Heart right ventricle (tissue), 16 donors: ENCODE results near the gene ATP13A1. TPM values are rescaled to one million over a fixed set of nuclear protein-coding genes. Genes with fewer than 3 reads are reported as not detected.
"Not testable (repeated sequence)": the region's sequence is repeated elsewhere in the genome, so short reads cannot be mapped to it uniquely, and the experiment has no call there.

ENCODE experiments used
- ATAC-seq, 8 donors: fragments of 200-7000 bp; cut with Tn5 transposase; one replicate each; pipeline ENCODE4 v1.9.1; 2020; ENCODE audit warnings: mild to moderate bottlenecking in 8 of 8, moderate library complexity in 8 of 8, moderate number of reproducible peaks in 1 of 8
- DNase-seq, 2 donors: peaks; one replicate each; pipeline ENCODE4 v3.0.0-alpha.2; 2020
- H3K27ac ChIP-seq, 10 donors: fragments of 200-600 bp; sonication (generic) in 2 of 10; one replicate each; pipeline versions ENCODE4 v1.5.0 to v1.8.0; 2020 to 2022; ENCODE audit warnings: mild to moderate bottlenecking in 3 of 10
- H3K27me3 ChIP-seq, 7 donors: fragments of 200-600 bp; one replicate each; pipeline ENCODE4 v1.8.0; 2021 to 2022; ENCODE audit warnings: mild to moderate bottlenecking in 2 of 7
- H3K36me3 ChIP-seq, 9 donors: fragments of 200-600 bp; sonication (generic) in 1 of 9; one replicate each; pipeline versions ENCODE4 v1.5.0 to v1.8.0; 2020 to 2022; ENCODE audit warnings: mild to moderate bottlenecking in 2 of 9
- H3K4me1 ChIP-seq, 9 donors: fragments of 200-600 bp; sonication (generic) in 1 of 9; one replicate each; pipeline versions ENCODE4 v1.5.0 to v1.8.0; 2020 to 2022; ENCODE audit warnings: mild to moderate bottlenecking in 4 of 9
- H3K4me3 ChIP-seq, 10 donors: fragments of 200-600 bp; sonication (generic) in 2 of 10; one replicate each; pipeline versions ENCODE4 v1.5.0 to v1.8.0; 2020 to 2022; ENCODE audit warnings: mild to moderate bottlenecking in 7 of 10, moderate library complexity in 2 of 10
- H3K9me3 ChIP-seq, 11 donors: fragments of 200-600 bp in 10 of 11; sonication (generic) in 2 of 11; one replicate each; pipeline versions ENCODE4 v1.5.0 to v1.8.0; 2013 to 2022; ENCODE audit warnings: mild to moderate bottlenecking in 2 of 11, control low read depth in 1 of 11, moderate library complexity in 1 of 11
- CTCF ChIP-seq, 9 donors: fragments of 200-600 bp; sonication (generic) in 2 of 9; IDR thresholded peaks; one replicate each; pipeline versions ENCODE4 v1.5.0 to v1.8.0; 2021 to 2022; ENCODE audit warnings: antibody characterized with exemption in 9 of 9, mild to moderate bottlenecking in 5 of 9, moderate library complexity in 1 of 9
- WGBS, 2 donors: extraction: QIAGEN DNeasy Blood & Tissue Kit; methylation state at CpG; one replicate each; pipeline ENCODE4 v1.1.7; 2013; ENCODE audit warnings: inconsistent platforms in 1 of 2; 5-methylcytosine and 5-hydroxymethylcytosine counted together
- intact Hi-C, 10 donors: fragments of 100-400 bp; cut with DNase I; formaldehyde crosslinking; loops; one replicate each; pipeline versions ENCODE4 v1.11.1 to v1.14.2; 2022
- polyA plus RNA-seq, 2 donors: library from polyadenylated mRNA; stranded (reverse); fragments of 200-250 nt; gene quantifications; one replicate each; pipeline ENCODE4 v1.2.3, GENCODE V29; 2013
- total RNA-seq, 10 donors: library from RNA; stranded (reverse); fragmentation: NEBNext Ultra II Directional in 3 of 10; extraction: Animal tissue kit (Norgen Biotek cat#: 25700) in 3 of 10; gene quantifications; one replicate each; pipeline versions ENCODE4 v1.2.1 to v1.2.4, GENCODE V29; 2021 to 2023
- donor health status: Arrhythmogenic right ventricular cardiomyopathy.
- donor health status: ischemic (EF 13 %, LVEDD 7.1; RV severe dilation, severe dysfunction).
- donor health status: healthy with polysubstance abuse.
- donor health status: DM: no; HTN: yes; CAD: no.
- donor health status: DM: no; HTN: no; CAD: no.
- donor health status: ischemic (EF 25% LVEDD 6.9; RV normal size, moderate dysfunction).
- donor health status: ischemic (EF 25% LVEDD 5.7; RV mildly dilated, moderate dysfunction).
- donor health status: healthy.
- donor health status: DM: yes; HTN: yes; CAD: no.
- donor health status: Ischemic cardiomyopathy.
- donor health status: ischemic (EF 35%, LVEDD 5.7; RV mildly dilated, moderate dysfunction).
- donor health status: nonischemic (EF 11% LVEDD 7.7; RV severe dilation, severe dysfunction).
- donor health status: DM: yes; HTN: yes; CAD: no.
- donor health status: PGD.
- donor health status: ischemic (EF 29% LVEDD 5.4; RV normal size, mild dysfunction).
- donor health status: nonischemic (EF 23%, LVEDD 6.1; RV moderate dilation, normal function).

The ATP13A1 gene
- total and polyA plus RNA-seq, 12 donors: 12.3 to 34.5 (median 18.8) TPM

GRCh38 chr19:19710506-19710905 lies 47.0 kb upstream of the ATP13A1 start:
- Histone ChIP-seq H3K4me3 (no peak overlapping the region), H3K4me1 (no peaks in the 10 kb centered on the region), H3K36me3 (peaks cover 11 to 78% (median 64%) of the 10 kb centered on the region in 9 donors), H3K27me3 (no peaks in the 10 kb centered on the region), H3K9me3 (peaks cover 15 to 100% (median 100%) of the 10 kb centered on the region in 11 donors), H3K27ac (no peak overlapping the region)
- no peak for DNase-seq
- no peak for TF ChIP-seq CTCF (IDR thresholded peaks at IDR 0.05)
- WGBS, 2 donors: 99 to 100% methylated on average over 2 of the region's 2 CpGs
- intact Hi-C loops: no loop called here
- no peak for ATAC-seq

- Histone ChIP-seq H3K4me1 (no peaks in the 10 kb centered on the region), H3K27me3 (no peaks in the 10 kb centered on the region), H3K9me3 (peaks cover 3 to 100% (median 63%) of the 10 kb centered on the region in 11 donors), H3K4me3 (no peak overlapping the region), H3K27ac (no peak overlapping the region), H3K36me3 (peaks cover 0 to 59% (median 19%) of the 10 kb centered on the region in 9 donors)
- DNase-seq: no peak
- intact Hi-C loops: no loop called here
- WGBS, 2 donors: 92 to 94% methylated on average over 6 of the region's 6 CpGs
- no peak for ATAC-seq
- TF ChIP-seq CTCF (IDR thresholded peaks at IDR 0.05): no peak
These were observed 41.4 kb upstream of the ATP13A1 start for GRCh38 chr19:19704836-19705235.

GRCh38 chr19:19700493-19700892 lies 37.0 kb upstream of the ATP13A1 start:
- H3K27me3 ChIP-seq, intact Hi-C loops, H3K4me1 ChIP-seq, H3K4me3 ChIP-seq, DNase-seq, H3K27ac ChIP-seq, ATAC-seq: not testable (repeated sequence)
- Histone ChIP-seq H3K36me3 (peaks cover 0 to 39% (median 9%) of the 10 kb centered on the region in 9 donors), H3K9me3 (peaks cover 0 to 94% (median 19%) of the 10 kb centered on the region in 11 donors)
- 90 to 95% methylated on average over 1 of the region's 1 CpG for WGBS, 2 donors

- no peak for ATAC-seq
- 88 to 89% methylated on average over 5 of the region's 5 CpGs for WGBS, 2 donors
These were observed 34.1 kb upstream of the ATP13A1 start for GRCh38 chr19:19697589-19697988.

More at GRCh38 chr19:19697589-19697988, 34.1 kb upstream of the ATP13A1 start:
- peaks cover 0 to 14% (median 0%) of the 10 kb centered on the region in 9 donors for H3K36me3 ChIP-seq
- no peaks in the 10 kb centered on the region for H3K27me3 ChIP-seq
- H3K4me1 ChIP-seq: no peaks in the 10 kb centered on the region
- no peak for TF ChIP-seq CTCF (IDR thresholded peaks at IDR 0.05)
- intact Hi-C loops: no loop called here
- H3K4me3 ChIP-seq: no peak overlapping the region
- no peak overlapping the region for H3K27ac ChIP-seq
- H3K9me3 ChIP-seq: peaks cover 0 to 86% (median 15%) of the 10 kb centered on the region in 11 donors
- no peak for DNase-seq
